GM12878 (cell line): ENCODE results near the gene GNA15. TPM values are rescaled to one million over a fixed set of nuclear protein-coding genes. Genes with fewer than 3 reads are reported as not detected.

Experiments used
- PAX5 ChIP-seq: IDR thresholded peaks from 2 replicates; pipeline ENCODE4 v1.6.1; 2011; ENCODE audit warnings: low read depth, low read length, borderline replicate concordance
- ZBTB33 ChIP-seq: fragments of 450-650 bp; IDR thresholded peaks from 2 replicates; pipeline ENCODE4 v1.6.1; 2017; ENCODE audit warnings: mild to moderate bottlenecking
- polyA plus RNA-seq, 11 experiments: library from polyadenylated mRNA; depleted of rRNA in 4 of 11; unstranded in 6 of 11; stranded (reverse) in 5 of 11; fragments of >200 nt; fragmentation: Nextera tagmentation in 4 of 11; fragmentation: Illumina TruSeq in 1 of 11; extraction: Ambion mirVana in 4 of 11; extraction: Trizol in 1 of 11; gene quantifications; 1 replicate in 1 of 11; 2 replicates in 10 of 11; pipeline versions ENCODE4 v1.2.1 to v1.2.3, GENCODE V29; 2011 to 2016; ENCODE audit warnings: inconsistent platforms in 2 of 11, missing spikeins in 2 of 11, low read depth in 1 of 11
- total RNA-seq, 4 experiments: library from RNA; depleted of rRNA in 3 of 4; stranded (reverse); fragments of >200 nt in 3 of 4; fragmentation: Illumina TruSeq in 1 of 4; extraction: Trizol in 1 of 4; gene quantifications; 2 replicates each; pipeline versions ENCODE4 v1.2.1 to v1.2.3, GENCODE V29; 2013 to 2021
- TF ChIP-seq, protein P1 (sequence below): fragments of 450-650 bp; formaldehyde crosslinking; IDR thresholded peaks from 2 replicates; pipeline ENCODE4 v1.4.0; 2022; ENCODE audit warnings: mild to moderate bottlenecking, moderate library complexity
- TF ChIP-seq, protein P2 (sequence below): IDR thresholded peaks from 2 replicates; pipeline ENCODE4 v1.6.1; 2011; ENCODE audit warnings: mild to moderate bottlenecking, low read depth, low read length, moderate library complexity; ENCODE audit not compliant: insufficient replicate concordance

GNA15 gene
- total and polyA plus RNA-seq, 10 of the 15 experiments (the other 5 are each of a cell fraction or from before 2014, with no cell fraction given) = 0.42 to 18.0 (median 9.4) TPM

GRCh38 chr19:3117716-3118115 is 18.1 kb upstream of the GNA15 start (continued):
- TF ChIP-seq, protein P1, sequence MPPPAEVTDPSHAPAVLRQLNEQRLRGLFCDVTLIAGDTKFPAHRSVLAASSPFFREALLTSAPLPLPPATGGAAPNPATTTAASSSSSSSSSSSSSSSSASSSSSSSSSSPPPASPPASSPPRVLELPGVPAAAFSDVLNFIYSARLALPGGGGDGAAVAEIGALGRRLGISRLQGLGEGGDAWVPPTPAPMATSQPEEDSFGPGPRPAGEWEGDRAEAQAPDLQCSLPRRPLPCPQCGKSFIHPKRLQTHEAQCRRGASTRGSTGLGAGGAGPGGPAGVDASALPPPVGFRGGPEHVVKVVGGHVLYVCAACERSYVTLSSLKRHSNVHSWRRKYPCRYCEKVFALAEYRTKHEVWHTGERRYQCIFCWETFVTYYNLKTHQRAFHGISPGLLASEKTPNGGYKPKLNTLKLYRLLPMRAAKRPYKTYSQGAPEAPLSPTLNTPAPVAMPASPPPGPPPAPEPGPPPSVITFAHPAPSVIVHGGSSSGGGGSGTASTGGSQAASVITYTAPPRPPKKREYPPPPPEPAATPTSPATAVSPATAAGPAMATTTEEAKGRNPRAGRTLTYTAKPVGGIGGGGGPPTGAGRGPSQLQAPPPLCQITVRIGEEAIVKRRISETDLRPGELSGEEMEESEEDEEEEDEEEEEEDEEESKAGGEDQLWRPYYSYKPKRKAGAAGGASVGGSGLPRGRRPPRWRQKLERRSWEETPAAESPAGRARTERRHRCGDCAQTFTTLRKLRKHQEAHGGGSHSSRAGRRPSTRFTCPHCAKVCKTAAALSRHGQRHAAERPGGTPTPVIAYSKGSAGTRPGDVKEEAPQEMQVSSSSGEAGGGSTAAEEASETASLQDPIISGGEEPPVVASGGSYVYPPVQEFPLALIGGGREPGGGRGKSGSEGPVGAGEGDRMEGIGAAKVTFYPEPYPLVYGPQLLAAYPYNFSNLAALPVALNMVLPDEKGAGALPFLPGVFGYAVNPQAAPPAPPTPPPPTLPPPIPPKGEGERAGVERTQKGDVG (CRISPR knock-in tag) = no peak
- TF ChIP-seq ZBTB33 (no peak), PAX5 (no peak)
- TF ChIP-seq, protein P2, sequence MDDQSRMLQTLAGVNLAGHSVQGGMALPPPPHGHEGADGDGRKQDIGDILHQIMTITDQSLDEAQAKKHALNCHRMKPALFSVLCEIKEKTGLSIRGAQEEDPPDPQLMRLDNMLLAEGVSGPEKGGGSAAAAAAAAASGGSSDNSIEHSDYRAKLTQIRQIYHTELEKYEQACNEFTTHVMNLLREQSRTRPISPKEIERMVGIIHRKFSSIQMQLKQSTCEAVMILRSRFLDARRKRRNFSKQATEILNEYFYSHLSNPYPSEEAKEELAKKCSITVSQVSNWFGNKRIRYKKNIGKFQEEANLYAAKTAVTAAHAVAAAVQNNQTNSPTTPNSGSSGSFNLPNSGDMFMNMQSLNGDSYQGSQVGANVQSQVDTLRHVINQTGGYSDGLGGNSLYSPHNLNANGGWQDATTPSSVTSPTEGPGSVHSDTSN = no peak
